Liver (tissue), 9 donors: Measurements from ENCODE around the gene CYLD. TPM values are rescaled to one million over a fixed set of nuclear protein-coding genes. Genes with fewer than 3 reads are reported as not detected.

Experiments used
- DNase-seq: peaks from one replicate; pipeline ENCODE4 v3.0.0-alpha.2; 2017; ENCODE audit warnings: low spot score
- H3K27ac ChIP-seq, 2 donors: one replicate each; pipeline ENCODE4 v1.7.0; 2013; ENCODE audit warnings: inconsistent platforms in 2 of 2, low read length in 2 of 2, control low read depth in 1 of 2, low read depth in 1 of 2, mild to moderate bottlenecking in 1 of 2
- H3K27me3 ChIP-seq, 4 donors: one replicate each; pipeline versions ENCODE4 v1.6.1 to v1.7.0; 2013; ENCODE audit warnings: low read length in 3 of 4, inconsistent platforms in 1 of 4, mild to moderate bottlenecking in 1 of 4, moderate library complexity in 1 of 4; ENCODE audit not compliant: control insufficient read depth in 4 of 4, insufficient read depth in 4 of 4
- H3K36me3 ChIP-seq, 4 donors: one replicate each; pipeline versions ENCODE4 v1.6.1 to v1.7.0; 2013; ENCODE audit warnings: low read length in 3 of 4, mild to moderate bottlenecking in 3 of 4, low read depth in 1 of 4, moderate library complexity in 1 of 4; ENCODE audit not compliant: control insufficient read depth in 4 of 4, insufficient read depth in 3 of 4
- H3K4me1 ChIP-seq, 4 donors: one replicate each; pipeline versions ENCODE4 v1.6.1 to v1.7.0; 2013; ENCODE audit warnings: low read length in 3 of 4, mild to moderate bottlenecking in 3 of 4, moderate library complexity in 1 of 4; ENCODE audit not compliant: control insufficient read depth in 4 of 4, insufficient read depth in 4 of 4
- H3K4me3 ChIP-seq, 3 donors: one replicate each; pipeline versions ENCODE4 v1.6.1 to v1.7.0; 2013; ENCODE audit warnings: low read length in 3 of 3, control low read depth in 1 of 3, low read depth in 1 of 3, mild to moderate bottlenecking in 1 of 3
- H3K9ac ChIP-seq, 2 donors: one replicate each; pipeline ENCODE4 v1.7.0; 2013; ENCODE audit warnings: low read length in 2 of 2, mild to moderate bottlenecking in 2 of 2, moderate library complexity in 2 of 2, control low read depth in 1 of 2, low read depth in 1 of 2
- H3K9me3 ChIP-seq, 4 donors: one replicate each; pipeline versions ENCODE4 v1.6.1 to v1.7.0; 2013; ENCODE audit warnings: low read length in 3 of 4; ENCODE audit not compliant: control insufficient read depth in 4 of 4
- ATF3 ChIP-seq: IDR thresholded peaks from 2 replicates; pipeline ENCODE4 v1.6.1; 2016; ENCODE audit warnings: antibody characterized with exemption
- CTCF ChIP-seq: fragments of 150-350 bp; IDR thresholded peaks from 2 replicates; pipeline ENCODE4 v1.5.1; 2017; ENCODE audit warnings: improper control_type of control experiment, low read depth, low read length; ENCODE audit not compliant: missing input control
- EGR1 ChIP-seq, 2 donors: IDR thresholded peaks; 2 replicates each; pipeline ENCODE4 v1.6.1; 2016 to 2018; ENCODE audit warnings: antibody characterized with exemption in 2 of 2, low read depth in 2 of 2
- FOXA1 ChIP-seq: IDR thresholded peaks from 2 replicates; pipeline ENCODE4 v1.6.1; 2016; ENCODE audit warnings: antibody characterized with exemption
- FOXA2 ChIP-seq: IDR thresholded peaks from 2 replicates; pipeline ENCODE4 v1.6.1; 2016; ENCODE audit warnings: antibody characterized with exemption
- GABPA ChIP-seq, 2 donors: IDR thresholded peaks in 1 of 2; conservative IDR thresholded peaks in 1 of 2; 2 replicates each; pipeline ENCODE4 v1.6.1; 2016; ENCODE audit warnings: antibody characterized with exemption in 2 of 2, mild to moderate bottlenecking in 1 of 2, moderate library complexity in 1 of 2
- HNF4A ChIP-seq, 2 donors: conservative IDR thresholded peaks; 2 replicates each; pipeline ENCODE4 v1.6.1; 2016; ENCODE audit warnings: antibody characterized with exemption in 2 of 2, mild to moderate bottlenecking in 2 of 2
- HNF4G ChIP-seq: IDR thresholded peaks from 2 replicates; pipeline ENCODE4 v1.6.1; 2016; ENCODE audit warnings: antibody characterized with exemption
- JUND ChIP-seq, 2 donors: IDR thresholded peaks; 2 replicates each; pipeline ENCODE4 v1.6.1; 2016; ENCODE audit warnings: antibody characterized with exemption in 2 of 2
- MAX ChIP-seq: IDR thresholded peaks from 2 replicates; pipeline ENCODE4 v1.6.1; 2016; ENCODE audit warnings: antibody characterized with exemption
- RAD21 ChIP-seq, 2 donors: IDR thresholded peaks; 2 replicates each; pipeline ENCODE4 v1.6.1; 2016; ENCODE audit warnings: antibody characterized with exemption in 2 of 2, mild to moderate bottlenecking in 2 of 2
- SP1 ChIP-seq: IDR thresholded peaks from 2 replicates; pipeline ENCODE4 v1.6.1; 2018; ENCODE audit warnings: antibody characterized with exemption, mild to moderate bottlenecking
- TAF1 ChIP-seq: conservative IDR thresholded peaks from 2 replicates; pipeline ENCODE4 v1.6.1; 2016; ENCODE audit warnings: antibody characterized with exemption, mild to moderate bottlenecking
- YY1 ChIP-seq: IDR thresholded peaks from 2 replicates; pipeline ENCODE4 v1.6.1; 2016; ENCODE audit warnings: antibody characterized with exemption, mild to moderate bottlenecking
- ZBTB33 ChIP-seq: IDR thresholded peaks from 2 replicates; pipeline ENCODE4 v1.6.1; 2016; ENCODE audit warnings: antibody characterized with exemption
- WGBS: extraction: QIAGEN DNeasy Blood & Tissue Kit; methylation state at CpG from one replicate; pipeline ENCODE4 v1.1.7; 2013; 5-methylcytosine and 5-hydroxymethylcytosine counted together
- polyA plus RNA-seq, 2 donors: library from polyadenylated mRNA; stranded (reverse) in 1 of 2; unstranded in 1 of 2; fragments of 200-250 nt in 1 of 2; fragments of >200 nt in 1 of 2; fragmentation: Nextera tagmentation in 1 of 2; extraction: Ambion mirVana in 1 of 2; gene quantifications; one replicate each; pipeline versions ENCODE4 v1.2.1 to v1.2.3, GENCODE V29; 2013 to 2015
- total RNA-seq, 2 donors: library from RNA; depleted of rRNA; stranded (reverse); fragments of >200 nt; gene quantifications; one replicate each; pipeline ENCODE4 v1.2.3, GENCODE V29; 2014
- donor health status: healthy.
- donor health status: healthy.
- donor health status: healthy.
- donor health status: healthy.
- donor health status: healthy.

The CYLD gene
- total and polyA plus RNA-seq, 4 donors = 8.2 to 42.7 (median 13.8) TPM

GRCh38 chr16:50699326-50700159, 42.3 kb upstream of the CYLD start:
- peak overlapping the region; percentile 22 to 54 for H3K27ac ChIP-seq

GRCh38 chr16:50702725-50703124, 39.2 kb upstream of the CYLD start:
- no peak for DNase-seq
- Histone ChIP-seq H3K4me1 (peaks cover 0 to 8% (median 3%) of the 10 kb centered on the region in 4 donors), H3K4me3 (no peak overlapping the region), H3K36me3 (no peaks in the 10 kb centered on the region), H3K9ac (no peak overlapping the region), H3K27ac (no peak overlapping the region), H3K9me3 (peaks cover 3 to 18% (median 8%) of the 10 kb centered on the region in 4 donors), H3K27me3 (no peaks in the 10 kb centered on the region)
- no peak for TF ChIP-seq ATF3
- TF ChIP-seq FOXA2 = no peak
- TF ChIP-seq YY1 = no peak
- TF ChIP-seq TAF1 = no peak
- TF ChIP-seq SP1 = no peak
- TF ChIP-seq ZBTB33 = no peak
- no peak for TF ChIP-seq GABPA (IDR thresholded peaks at IDR 0.05 in 1 of 2, conservative IDR thresholded peaks at IDR 0.05 in 1 of 2)
- TF ChIP-seq JUND (IDR thresholded peaks at IDR 0.05) = no peak
- TF ChIP-seq RAD21 (IDR thresholded peaks at IDR 0.05) = no peak
- TF ChIP-seq EGR1 (IDR thresholded peaks at IDR 0.05; ENCODE audit: low read depth in 2 of 2) = no peak
- no peak for TF ChIP-seq CTCF
- TF ChIP-seq HNF4A (conservative IDR thresholded peaks at IDR 0.05) = no peak
- TF ChIP-seq MAX = no peak
- WGBS = 93% methylated on average over 3 of the region's 3 CpGs

More at GRCh38 chr16:50699326-50700159, 42.3 kb upstream of the CYLD start:
- Histone ChIP-seq H3K36me3 (no peaks in the 10 kb centered on the region), H3K4me3 (no peak overlapping the region), H3K9ac (no peak overlapping the region), H3K4me1 (peaks cover 6 to 35% (median 20%) of the 10 kb centered on the region in 4 donors), H3K9me3 (peaks cover 3 to 9% (median 6%) of the 10 kb centered on the region in 4 donors), H3K27me3 (no peaks in the 10 kb centered on the region)
- 70% methylated on average over 19 of the region's 19 CpGs for WGBS
- no peak for DNase-seq
- TF ChIP-seq MAX (peak; percentile 92), RAD21 (IDR thresholded peaks at IDR 0.05) (no peak), GABPA (IDR thresholded peaks at IDR 0.05 in 1 of 2, conservative IDR thresholded peaks at IDR 0.05 in 1 of 2) (no peak), FOXA1 (no peak), CTCF (no peak), EGR1 (IDR thresholded peaks at IDR 0.05; ENCODE audit: low read depth in 2 of 2) (no peak), HNF4G (no peak), HNF4A (conservative IDR thresholded peaks at IDR 0.05) (no peak)
